HEK293 (cell line): Measurements from ENCODE around the gene ADAM19.

ENCODE experiments used
- CTCF ChIA-PET: fragments of 350-600 bp; formaldehyde crosslinking; extraction: SDS; loops from one replicate; lab custom pipeline; 2021; ENCODE audit warnings: antibody characterized with exemption; lab: Yijun Ruan, JAX
- POLR2A ChIA-PET: fragments of 300-600 bp; formaldehyde crosslinking; extraction: SDS; loops from one replicate; lab custom pipeline; 2020; ENCODE audit warnings: antibody characterized with exemption, inconsistent platforms; lab: Yijun Ruan, JAX
- H3K27ac ChIP-seq: fragments of 200-500 bp; sonication (Bioruptor generic); 2 replicates; pipeline ENCODE4 v1.5.1; 2014; ENCODE audit warnings: low read depth, low read length, control low read depth, inconsistent platforms; ENCODE audit errors: extremely low read depth
- H3K36me3 ChIP-seq, 2 experiments: fragments of 200-500 bp in 1 of 2; sonication (Bioruptor generic) in 1 of 2; 1 replicate in 1 of 2; 2 replicates in 1 of 2; pipeline ENCODE4 v1.5.1; 2014 to 2017; ENCODE audit warnings: inconsistent platforms in 2 of 2, low read length in 2 of 2; ENCODE audit not compliant: control insufficient read depth in 2 of 2, insufficient read depth in 1 of 2
- H3K4me1 ChIP-seq: fragments of 200-500 bp; sonication (Bioruptor generic); 2 replicates; pipeline ENCODE4 v1.5.1; 2014; ENCODE audit warnings: mild to moderate bottlenecking, low read length, inconsistent platforms; ENCODE audit not compliant: control insufficient read depth, insufficient read depth
- H3K4me3 ChIP-seq: 2 replicates; pipeline ENCODE4 v1.5.1; 2011; ENCODE audit warnings: low read depth, mild to moderate bottlenecking, control low read depth, low read length, moderate library complexity
- H3K9me3 ChIP-seq: fragments of 200-500 bp; sonication (Bioruptor generic); 2 replicates; pipeline ENCODE4 v1.5.1; 2014; ENCODE audit warnings: low read depth, low read length, inconsistent platforms; ENCODE audit not compliant: control insufficient read depth, insufficient read depth
- HOXA7 ChIP-seq: sonication (generic); formaldehyde crosslinking; IDR thresholded peaks from 2 replicates; pipeline ENCODE4 v1.8.1; 2022; ENCODE audit warnings: missing genetic modification reagents, borderline replicate concordance
- KLF1 ChIP-seq: fragments of 450-650 bp; formaldehyde crosslinking; IDR thresholded peaks from 2 replicates; pipeline ENCODE4 v1.5.1; 2016; ENCODE audit warnings: missing biosample characterization, missing genetic modification characterization
- KLF17 ChIP-seq: fragments of 450-650 bp; formaldehyde crosslinking; IDR thresholded peaks from 2 replicates; pipeline ENCODE4 v1.5.1; 2016; ENCODE audit warnings: missing biosample characterization, missing genetic modification characterization
- KLF8 ChIP-seq: fragments of 450-650 bp; formaldehyde crosslinking; IDR thresholded peaks from 2 replicates; pipeline ENCODE4 v1.5.1; 2016; ENCODE audit warnings: missing biosample characterization, missing genetic modification characterization
- MEIS1 ChIP-seq: sonication (generic); formaldehyde crosslinking; IDR thresholded peaks from 2 replicates; pipeline ENCODE4 v1.8.1; 2022; ENCODE audit warnings: missing genetic modification reagents, mild to moderate bottlenecking, borderline replicate concordance
- PRDM1 ChIP-seq: fragments of 450-650 bp; formaldehyde crosslinking; IDR thresholded peaks from 2 replicates; pipeline ENCODE4; 2016; ENCODE audit warnings: missing biosample characterization, missing genetic modification characterization
- SALL2 ChIP-seq: fragments of 450-650 bp; formaldehyde crosslinking; IDR thresholded peaks from 2 replicates; pipeline ENCODE4 v1.5.0; 2017; ENCODE audit warnings: missing biosample characterization, mild to moderate bottlenecking, missing genetic modification characterization, borderline replicate concordance
- SP3 ChIP-seq: fragments of 450-650 bp; formaldehyde crosslinking; IDR thresholded peaks from 2 replicates; pipeline ENCODE4 v1.5.1; 2016; ENCODE audit warnings: missing biosample characterization, missing genetic modification characterization
- TSHZ1 ChIP-seq: fragments of 450-650 bp; formaldehyde crosslinking; IDR thresholded peaks from 2 replicates; pipeline ENCODE4 v1.5.1; 2016; ENCODE audit warnings: missing biosample characterization, missing genetic modification characterization, borderline replicate concordance
- ZBTB26 ChIP-seq: fragments of 450-650 bp; formaldehyde crosslinking; optimal IDR thresholded peaks from 2 replicates; pipeline ENCODE3; 2016; ENCODE audit warnings: missing biosample characterization, mild to moderate bottlenecking, missing genetic modification characterization
- ZFP3 ChIP-seq: fragments of 450-650 bp; formaldehyde crosslinking; IDR thresholded peaks from 2 replicates; pipeline ENCODE4 v1.5.1; 2016; ENCODE audit warnings: low read depth, missing biosample characterization, missing genetic modification characterization
- ZNF140 ChIP-seq: fragments of 450-650 bp; formaldehyde crosslinking; IDR thresholded peaks from 2 replicates; pipeline ENCODE4 v1.5.1; 2016; ENCODE audit warnings: missing biosample characterization, missing genetic modification characterization
- ZNF157 ChIP-seq: fragments of 450-650 bp; formaldehyde crosslinking; IDR thresholded peaks from 2 replicates; pipeline ENCODE4 v1.5.1; 2016; ENCODE audit warnings: missing biosample characterization, missing genetic modification characterization
- ZNF16 ChIP-seq: fragments of 450-650 bp; formaldehyde crosslinking; IDR thresholded peaks from 2 replicates; pipeline ENCODE4 v1.5.1; 2016; ENCODE audit warnings: low read depth, missing biosample characterization, missing genetic modification characterization
- ZNF221 ChIP-seq: fragments of 450-650 bp; formaldehyde crosslinking; IDR thresholded peaks from 2 replicates; pipeline ENCODE4 v1.5.1; 2017; ENCODE audit warnings: missing biosample characterization, missing genetic modification characterization, borderline replicate concordance
- ZNF23 ChIP-seq: fragments of 450-650 bp; formaldehyde crosslinking; IDR thresholded peaks from 2 replicates; pipeline ENCODE4 v1.5.1; 2016; ENCODE audit warnings: missing biosample characterization, missing genetic modification characterization, borderline replicate concordance
- ZNF404 ChIP-seq: fragments of 450-650 bp; formaldehyde crosslinking; IDR thresholded peaks from 2 replicates; pipeline ENCODE4 v1.5.1; 2017; ENCODE audit warnings: missing biosample characterization, missing genetic modification characterization
- ZNF501 ChIP-seq: fragments of 450-650 bp; formaldehyde crosslinking; IDR thresholded peaks from 2 replicates; pipeline ENCODE4 v1.5.1; 2016; ENCODE audit warnings: missing biosample characterization, missing genetic modification characterization
- ZNF529 ChIP-seq: fragments of 450-650 bp; formaldehyde crosslinking; IDR thresholded peaks from 2 replicates; pipeline ENCODE4 v1.5.1; 2017; ENCODE audit warnings: missing genetic modification characterization, missing biosample characterization; ENCODE audit not compliant: insufficient replicate concordance
- ZNF626 ChIP-seq: fragments of 450-650 bp; sonication (Bioruptor Pico); formaldehyde crosslinking; IDR thresholded peaks from 2 replicates; pipeline ENCODE4 v1.5.1; 2018; ENCODE audit warnings: missing biosample characterization, missing genetic modification characterization, inconsistent platforms
- ZNF677 ChIP-seq: fragments of 450-650 bp; IDR thresholded peaks from 2 replicates; pipeline ENCODE4 v1.5.0; 2018; ENCODE audit warnings: missing biosample characterization, mild to moderate bottlenecking, missing genetic modification characterization, moderate library complexity
- ZXDB ChIP-seq: fragments of 450-650 bp; formaldehyde crosslinking; IDR thresholded peaks from 2 replicates; pipeline ENCODE4 v1.5.1; 2016; ENCODE audit warnings: missing biosample characterization, missing genetic modification characterization
- TF ChIP-seq, protein P1 (sequence below): fragments of 450-650 bp; formaldehyde crosslinking; IDR thresholded peaks from 2 replicates; pipeline ENCODE4 v1.5.1; 2016; ENCODE audit warnings: missing biosample characterization, missing genetic modification characterization
- TF ChIP-seq, protein P2 (sequence below): IDR thresholded peaks from 2 replicates; pipeline ENCODE4 v1.6.1; 2011; ENCODE audit warnings: mild to moderate bottlenecking, low read depth, low read length, borderline replicate concordance
- TF ChIP-seq, protein P3 (sequence below): fragments of 450-650 bp; formaldehyde crosslinking; IDR thresholded peaks from 2 replicates; pipeline ENCODE4 v1.5.1; 2016; ENCODE audit warnings: missing biosample characterization, missing genetic modification characterization

The ADAM19 gene

GRCh38 chr5:157540124-157540523 is 35.5 kb downstream of the ADAM19 start:
- ChIA-PET CTCF (no interaction called here), POLR2A (no interaction called here)
- H3K4me1 ChIP-seq = no peaks in the 10 kb centered on the region
- no peak overlapping the region for H3K27ac ChIP-seq
- TF ChIP-seq PRDM1 (tag by site-specific recombination) (no peak), SP3 (tag by site-specific recombination) (no peak), KLF17 (tag by site-specific recombination) (no peak), ZXDB (tag by site-specific recombination) (no peak), ZNF16 (tag by site-specific recombination) (no peak), SALL2 (tag by site-specific recombination) (no peak), ZFP3 (tag by site-specific recombination) (no peak), ZNF157 (tag by site-specific recombination) (no peak), ZNF626 (tag by site-specific recombination) (no peak), ZNF677 (no peak), ZNF501 (tag by site-specific recombination) (no peak), ZNF221 (no peak), HOXA7 (CRISPR knock-in tag) (no peak), TSHZ1 (no peak)
- TF ChIP-seq, protein P1, sequence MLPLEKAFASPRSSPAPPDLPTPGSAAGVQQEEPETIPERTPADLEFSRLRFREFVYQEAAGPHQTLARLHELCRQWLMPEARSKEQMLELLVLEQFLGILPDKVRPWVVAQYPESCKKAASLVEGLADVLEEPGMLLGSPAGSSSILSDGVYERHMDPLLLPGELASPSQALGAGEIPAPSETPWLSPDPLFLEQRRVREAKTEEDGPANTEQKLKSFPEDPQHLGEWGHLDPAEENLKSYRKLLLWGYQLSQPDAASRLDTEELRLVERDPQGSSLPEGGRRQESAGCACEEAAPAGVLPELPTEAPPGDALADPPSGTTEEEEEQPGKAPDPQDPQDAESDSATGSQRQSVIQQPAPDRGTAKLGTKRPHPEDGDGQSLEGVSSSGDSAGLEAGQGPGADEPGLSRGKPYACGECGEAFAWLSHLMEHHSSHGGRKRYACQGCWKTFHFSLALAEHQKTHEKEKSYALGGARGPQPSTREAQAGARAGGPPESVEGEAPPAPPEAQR (tag by site-specific recombination) = no peak
- TF ChIP-seq, protein P2, sequence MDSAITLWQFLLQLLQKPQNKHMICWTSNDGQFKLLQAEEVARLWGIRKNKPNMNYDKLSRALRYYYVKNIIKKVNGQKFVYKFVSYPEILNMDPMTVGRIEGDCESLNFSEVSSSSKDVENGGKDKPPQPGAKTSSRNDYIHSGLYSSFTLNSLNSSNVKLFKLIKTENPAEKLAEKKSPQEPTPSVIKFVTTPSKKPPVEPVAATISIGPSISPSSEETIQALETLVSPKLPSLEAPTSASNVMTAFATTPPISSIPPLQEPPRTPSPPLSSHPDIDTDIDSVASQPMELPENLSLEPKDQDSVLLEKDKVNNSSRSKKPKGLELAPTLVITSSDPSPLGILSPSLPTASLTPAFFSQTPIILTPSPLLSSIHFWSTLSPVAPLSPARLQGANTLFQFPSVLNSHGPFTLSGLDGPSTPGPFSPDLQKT = no peak
- H3K9me3 ChIP-seq = no peaks in the 10 kb centered on the region
- no peaks in the 10 kb centered on the region for H3K36me3 ChIP-seq
- no peak overlapping the region for H3K4me3 ChIP-seq

GRCh38 chr5:157539503-157540022 is 36.0 kb downstream of the ADAM19 start:
- no peak overlapping the region for H3K27ac ChIP-seq
- TF ChIP-seq, protein P3, sequence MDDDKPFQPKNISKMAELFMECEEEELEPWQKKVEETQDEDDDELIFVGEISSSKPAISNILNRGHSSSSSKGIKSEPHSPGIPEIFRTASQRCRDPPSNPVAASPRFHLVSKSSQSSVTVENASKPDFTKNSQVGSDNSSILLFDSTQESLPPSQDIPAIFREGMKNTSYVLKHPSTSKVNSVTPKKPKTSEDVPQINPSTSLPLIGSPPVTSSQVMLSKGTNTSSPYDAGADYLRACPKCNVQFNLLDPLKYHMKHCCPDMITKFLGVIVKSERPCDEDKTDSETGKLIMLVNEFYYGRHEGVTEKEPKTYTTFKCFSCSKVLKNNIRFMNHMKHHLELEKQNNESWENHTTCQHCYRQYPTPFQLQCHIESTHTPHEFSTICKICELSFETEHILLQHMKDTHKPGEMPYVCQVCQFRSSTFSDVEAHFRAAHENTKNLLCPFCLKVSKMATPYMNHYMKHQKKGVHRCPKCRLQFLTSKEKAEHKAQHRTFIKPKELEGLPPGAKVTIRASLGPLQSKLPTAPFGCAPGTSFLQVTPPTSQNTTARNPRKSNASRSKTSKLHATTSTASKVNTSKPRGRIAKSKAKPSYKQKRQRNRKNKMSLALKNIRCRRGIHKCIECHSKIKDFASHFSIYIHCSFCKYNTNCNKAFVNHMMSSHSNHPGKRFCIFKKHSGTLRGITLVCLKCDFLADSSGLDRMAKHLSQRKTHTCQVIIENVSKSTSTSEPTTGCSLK (tag by site-specific recombination) = no peak
- TF ChIP-seq MEIS1 (CRISPR knock-in tag) = no peak
- TF ChIP-seq ZNF23 (tag by site-specific recombination) = no peak
- TF ChIP-seq ZNF529 (tag by site-specific recombination) = no peak
- TF ChIP-seq ZNF404 (tag by site-specific recombination) = no peak
- TF ChIP-seq ZBTB26 (tag by site-specific recombination) = no peak
- no peak for TF ChIP-seq KLF1 (tag by site-specific recombination)
- no peak for TF ChIP-seq KLF17 (tag by site-specific recombination)
- TF ChIP-seq KLF8 (tag by site-specific recombination) = no peak
- TF ChIP-seq ZNF140 (tag by site-specific recombination) = no peak

More at GRCh38 chr5:157539503-157540022, 36.0 kb downstream of the ADAM19 start:
- Histone ChIP-seq H3K36me3 (no peaks in the 10 kb centered on the region), H3K9me3 (no peaks in the 10 kb centered on the region), H3K4me1 (no peaks in the 10 kb centered on the region), H3K4me3 (no peak overlapping the region)
- ChIA-PET CTCF (no interaction called here), POLR2A (no interaction called here)
